CD4-positive, CD25-positive, alpha-beta regulatory T cell (primary cell): ENCODE data around the gene PSORS1C2. TPM values are rescaled to one million over a fixed set of nuclear protein-coding genes. Genes with fewer than 3 reads are reported as not detected.

ENCODE experiments used
- ATAC-seq, 2 donors: fragments of 150-1000 bp; cut with Tn5 transposase; one replicate each; pipeline ENCODE4 v1.10.0; 2021; ENCODE audit warnings: low read depth in 2 of 2, moderate number of reproducible peaks in 2 of 2, moderate library complexity in 1 of 2
- DNase-seq, 3 donors: peaks; one replicate each; pipeline versions ENCODE4 v3.0.0 to v3.0.0-alpha.2; 2012 to 2022; ENCODE audit warnings: mixed read lengths in 1 of 3
- H3K27ac ChIP-seq: one replicate; pipeline ENCODE4 v1.7.0; 2013; ENCODE audit warnings: mild to moderate bottlenecking, low read length; ENCODE audit not compliant: insufficient read depth, poor library complexity, severe bottlenecking
- H3K27me3 ChIP-seq: one replicate; pipeline ENCODE4 v1.7.0; 2013; ENCODE audit warnings: low read length; ENCODE audit not compliant: control insufficient read depth, insufficient read depth
- H3K36me3 ChIP-seq: one replicate; pipeline ENCODE4 v1.7.0; 2013; ENCODE audit warnings: mild to moderate bottlenecking, low read length, moderate library complexity; ENCODE audit not compliant: control insufficient read depth, insufficient read depth
- H3K4me1 ChIP-seq: 2 replicates; pipeline ENCODE4 v1.7.0; 2013; ENCODE audit warnings: mild to moderate bottlenecking, low read length; ENCODE audit not compliant: insufficient read depth, control insufficient read depth, poor library complexity, severe bottlenecking
- H3K4me3 ChIP-seq: one replicate; pipeline ENCODE4 v1.7.0; 2013; ENCODE audit warnings: low read depth, mild to moderate bottlenecking, low read length, moderate library complexity
- H3K9me3 ChIP-seq, 2 experiments: 1 replicate in 1 of 2; 2 replicates in 1 of 2; pipeline ENCODE4 v1.7.0; 2013; ENCODE audit warnings: low read length in 2 of 2, mild to moderate bottlenecking in 1 of 2, moderate library complexity in 1 of 2; ENCODE audit not compliant: control insufficient read depth in 2 of 2
- H3K27ac Mint-ChIP-seq, 3 donors: one replicate each; pipeline ENCODE4 v1.8.0; 2020 to 2022; ENCODE audit warnings: mild to moderate bottlenecking in 3 of 3, mixed read lengths in 3 of 3, moderate library complexity in 2 of 3
- H3K27me3 Mint-ChIP-seq: one replicate; pipeline ENCODE4 v1.8.0; 2022; ENCODE audit warnings: mild to moderate bottlenecking, mixed read lengths
- H3K36me3 Mint-ChIP-seq: one replicate; pipeline ENCODE4 v1.8.0; 2020; ENCODE audit warnings: mixed read lengths
- H3K4me1 Mint-ChIP-seq, 4 donors: one replicate each; pipeline ENCODE4 v1.8.0; 2020 to 2022; ENCODE audit warnings: mixed read lengths in 4 of 4, mild to moderate bottlenecking in 1 of 4
- H3K4me3 Mint-ChIP-seq, 4 donors: one replicate each; pipeline ENCODE4 v1.8.0; 2020 to 2022; ENCODE audit warnings: mild to moderate bottlenecking in 4 of 4, mixed read lengths in 4 of 4, moderate library complexity in 3 of 4
- H3K9me3 Mint-ChIP-seq, 7 donors: one replicate each; pipeline ENCODE4 v1.8.0; 2020 to 2022; ENCODE audit warnings: mixed read lengths in 7 of 7, mild to moderate bottlenecking in 3 of 7, moderate library complexity in 2 of 7
- polyA plus RNA-seq, 4 donors: library from polyadenylated mRNA; unstranded; fragments of 300-500 nt; fragmentation: Illumina TruSeq; gene quantifications; one replicate each; pipeline ENCODE4 v1.2.3, GENCODE V29; 2021
- total RNA-seq: library from RNA; stranded (reverse); gene quantifications from one replicate; pipeline ENCODE4 v1.2.3, GENCODE V29; 2022

PSORS1C2 gene
- total and polyA plus RNA-seq, 5 donors from 2014 or later: not detected

- Histone ChIP-seq H3K4me1 (peaks cover 40% of the 10 kb centered on the region), H3K36me3 (no peaks in the 10 kb centered on the region), H3K4me3 (no peak overlapping the region), H3K27ac (no peak overlapping the region), H3K27me3 (no peaks in the 10 kb centered on the region), H3K9me3 (no peaks in the 10 kb centered on the region)
- Mint-ChIP-seq H3K27me3 (peaks cover 15% of the 10 kb centered on the region), H3K4me1 (peaks cover 26 to 57% (median 33%) of the 10 kb centered on the region in 4 donors), H3K9me3 (peaks cover 0 to 3% (median 0%) of the 10 kb centered on the region in 7 donors), H3K27ac (no peak overlapping the region), H3K36me3 (no peaks in the 10 kb centered on the region), H3K4me3 (peak overlapping the region in 1 of 4 donors; percentile 13)
- ATAC-seq: no peak
- DNase-seq: no peak
Observed at GRCh38 chr6:31096656-31097055, 42.2 kb downstream of the PSORS1C2 start.

- Histone ChIP-seq H3K4me3 (no peak overlapping the region), H3K36me3 (no peaks in the 10 kb centered on the region), H3K9me3 (no peaks in the 10 kb centered on the region), H3K27ac (no peak overlapping the region), H3K27me3 (no peaks in the 10 kb centered on the region), H3K4me1 (peaks cover 40% of the 10 kb centered on the region)
- H3K27me3 Mint-ChIP-seq: peaks cover 15% of the 10 kb centered on the region
- ATAC-seq: no peak
- H3K9me3 Mint-ChIP-seq: peaks cover 0 to 3% (median 0%) of the 10 kb centered on the region in 7 donors
- peak overlapping the region in 2 of 4 donors; percentile 43 to 53 for H3K4me3 Mint-ChIP-seq
- no peak for DNase-seq
- no peaks in the 10 kb centered on the region for H3K36me3 Mint-ChIP-seq
- peaks cover 26 to 62% (median 33%) of the 10 kb centered on the region in 4 donors for H3K4me1 Mint-ChIP-seq
- H3K27ac Mint-ChIP-seq: peak overlapping the region in 2 of 3 donors; percentile 38 to 96
Observed at GRCh38 chr6:31096215-31096614, 42.7 kb downstream of the PSORS1C2 start.

GRCh38 chr6:31094389-31094881 is 44.4 kb downstream of the PSORS1C2 start:
- ATAC-seq (peak; percentile 92 to 94), DNase-seq (peak in 2 of 3 donors; percentile 65 to 91)
- Mint-ChIP-seq H3K36me3 (no peaks in the 10 kb centered on the region), H3K27me3 (no peaks in the 10 kb centered on the region), H3K9me3 (peaks cover 0 to 2% (median 0%) of the 10 kb centered on the region in 7 donors), H3K4me3 (peak overlapping the region; percentile 38 to 80 (median 74)), H3K27ac (peak overlapping the region; percentile 89 to 100 (median 90)), H3K4me1 (peaks cover 17 to 67% (median 33%) of the 10 kb centered on the region in 4 donors)
- Histone ChIP-seq H3K9me3 (no peaks in the 10 kb centered on the region), H3K27me3 (no peaks in the 10 kb centered on the region), H3K4me3 (peak overlapping the region; percentile 47), H3K27ac (peak overlapping the region; percentile 44), H3K4me1 (peaks cover 40% of the 10 kb centered on the region), H3K36me3 (no peaks in the 10 kb centered on the region)

GRCh38 chr6:31092769-31093505 is 45.9 kb downstream of the PSORS1C2 start:
- no peaks in the 10 kb centered on the region for H3K9me3 ChIP-seq
- no peaks in the 10 kb centered on the region for H3K27me3 ChIP-seq
- no peaks in the 10 kb centered on the region for H3K36me3 ChIP-seq
- no peaks in the 10 kb centered on the region for H3K36me3 Mint-ChIP-seq
- peaks cover 40% of the 10 kb centered on the region for H3K4me1 ChIP-seq
- H3K27ac Mint-ChIP-seq: peak overlapping the region in 1 of 3 donors; percentile 91
- peaks cover 16 to 61% (median 33%) of the 10 kb centered on the region in 4 donors for H3K4me1 Mint-ChIP-seq
- H3K4me3 Mint-ChIP-seq: peak overlapping the region in 1 of 4 donors; percentile 21
- no peak for DNase-seq
- ATAC-seq: no peak
- H3K9me3 Mint-ChIP-seq: peaks cover 0 to 2% (median 0%) of the 10 kb centered on the region in 7 donors
- no peak overlapping the region for H3K27ac ChIP-seq
- H3K27me3 Mint-ChIP-seq: no peaks in the 10 kb centered on the region
- no peak overlapping the region for H3K4me3 ChIP-seq

- Mint-ChIP-seq H3K27me3 (no peaks in the 10 kb centered on the region), H3K27ac (peak overlapping the region in 2 of 3 donors; percentile 42 to 57), H3K4me3 (no peak overlapping the region), H3K4me1 (peaks cover 16 to 60% (median 34%) of the 10 kb centered on the region in 4 donors), H3K36me3 (no peaks in the 10 kb centered on the region), H3K9me3 (peaks cover 0 to 2% (median 0%) of the 10 kb centered on the region in 7 donors)
- no peak overlapping the region for H3K4me3 ChIP-seq
- H3K27me3 ChIP-seq: no peaks in the 10 kb centered on the region
- DNase-seq: no peak
- no peaks in the 10 kb centered on the region for H3K36me3 ChIP-seq
- ATAC-seq: no peak
- H3K9me3 ChIP-seq: no peaks in the 10 kb centered on the region
- H3K27ac ChIP-seq: no peak overlapping the region
- peaks cover 40% of the 10 kb centered on the region for H3K4me1 ChIP-seq
Observed at GRCh38 chr6:31092238-31092637, 46.6 kb downstream of the PSORS1C2 start.

- Mint-ChIP-seq H3K9me3 (peaks cover 0 to 2% (median 0%) of the 10 kb centered on the region in 7 donors), H3K36me3 (no peaks in the 10 kb centered on the region)
Observed at GRCh38 chr6:31091680-31092079, 47.2 kb downstream of the PSORS1C2 start.

GRCh38 chr6:31090973-31091364 is 47.9 kb downstream of the PSORS1C2 start:
- no peak for ATAC-seq
- Mint-ChIP-seq H3K27ac (peak overlapping the region in 2 of 3 donors; percentile 64 to 84), H3K9me3 (peaks cover 0 to 2% (median 0%) of the 10 kb centered on the region in 7 donors), H3K36me3 (no peaks in the 10 kb centered on the region), H3K4me1 (peaks cover 16 to 53% (median 30%) of the 10 kb centered on the region in 4 donors), H3K27me3 (no peaks in the 10 kb centered on the region), H3K4me3 (no peak overlapping the region)
- H3K4me3 ChIP-seq: no peak overlapping the region
- H3K36me3 ChIP-seq: no peaks in the 10 kb centered on the region
- no peak overlapping the region for H3K27ac ChIP-seq
- H3K4me1 ChIP-seq: peaks cover 28% of the 10 kb centered on the region
- peaks cover 2% of the 10 kb centered on the region for H3K27me3 ChIP-seq
- no peaks in the 10 kb centered on the region for H3K9me3 ChIP-seq
- DNase-seq: no peak

More at GRCh38 chr6:31091680-31092079, 47.2 kb downstream of the PSORS1C2 start:
- peaks cover 16 to 60% (median 34%) of the 10 kb centered on the region in 4 donors for H3K4me1 Mint-ChIP-seq
- ATAC-seq (no peak), DNase-seq (no peak)
- no peak overlapping the region for H3K4me3 Mint-ChIP-seq
- no peaks in the 10 kb centered on the region for H3K36me3 ChIP-seq
- no peaks in the 10 kb centered on the region for H3K9me3 ChIP-seq
- peak overlapping the region in 2 of 3 donors; percentile 20 to 64 for H3K27ac Mint-ChIP-seq
- H3K27me3 Mint-ChIP-seq: no peaks in the 10 kb centered on the region
- H3K4me1 ChIP-seq: peaks cover 36% of the 10 kb centered on the region
- peaks cover 2% of the 10 kb centered on the region for H3K27me3 ChIP-seq
- H3K27ac ChIP-seq: no peak overlapping the region
- no peak overlapping the region for H3K4me3 ChIP-seq
